RWPE2 (cell line): Measurements from ENCODE around the gene FBXW10.
"Not testable (repeated sequence)": the region's sequence is repeated elsewhere in the genome, so short reads cannot be mapped to it uniquely, and the experiment has no call there.

ENCODE experiments used
- ATAC-seq: fragments of 200-7000 bp; cut with Tn5 transposase; 3 replicates; pipeline ENCODE4 v1.9.1; 2021; ENCODE audit warnings: low read depth
- DNase-seq: peaks from one replicate; pipeline ENCODE4 v3.0.0-alpha.2; 2020; ENCODE audit warnings: low spot score
- H3K27ac ChIP-seq: fragments of 450-650 bp; 2 replicates; pipeline ENCODE4 v1.5.1; 2017; ENCODE audit warnings: mild to moderate bottlenecking; ENCODE audit not compliant: poor library complexity, severe bottlenecking
- H3K27me3 ChIP-seq: fragments of 250-450 bp; sonication (Bioruptor Pico); 2 replicates; pipeline ENCODE4 v1.5.1; 2021; ENCODE audit warnings: mild to moderate bottlenecking, moderate library complexity; ENCODE audit not compliant: insufficient read depth, poor library complexity, severe bottlenecking
- H3K36me3 ChIP-seq: fragments of 250-450 bp; sonication (Bioruptor Pico); 2 replicates; pipeline ENCODE4 v1.5.1; 2020; ENCODE audit warnings: low read depth, mild to moderate bottlenecking, moderate library complexity
- H3K4me1 ChIP-seq: fragments of 250-450 bp; sonication (Bioruptor Pico); 2 replicates; pipeline ENCODE4 v1.5.1; 2021; ENCODE audit warnings: mild to moderate bottlenecking, moderate library complexity; ENCODE audit not compliant: insufficient read depth, poor library complexity, severe bottlenecking
- H3K4me3 ChIP-seq: fragments of 250-450 bp; sonication (Bioruptor Pico); 2 replicates; pipeline ENCODE4 v1.5.1; 2021; ENCODE audit warnings: mild to moderate bottlenecking, moderate library complexity; ENCODE audit not compliant: severe bottlenecking
- H3K9me3 ChIP-seq: fragments of 250-450 bp; sonication (Bioruptor Pico); 2 replicates; pipeline ENCODE4 v1.5.1; 2021; ENCODE audit warnings: mild to moderate bottlenecking, moderate library complexity; ENCODE audit not compliant: severe bottlenecking
- CTCF ChIP-seq: fragments of 450-650 bp; IDR thresholded peaks from one replicate; pipeline ENCODE4 v1.5.1; 2017; ENCODE audit warnings: mild to moderate bottlenecking, moderate library complexity; ENCODE audit not compliant: poor library complexity, severe bottlenecking

Gene FBXW10

DNA sequence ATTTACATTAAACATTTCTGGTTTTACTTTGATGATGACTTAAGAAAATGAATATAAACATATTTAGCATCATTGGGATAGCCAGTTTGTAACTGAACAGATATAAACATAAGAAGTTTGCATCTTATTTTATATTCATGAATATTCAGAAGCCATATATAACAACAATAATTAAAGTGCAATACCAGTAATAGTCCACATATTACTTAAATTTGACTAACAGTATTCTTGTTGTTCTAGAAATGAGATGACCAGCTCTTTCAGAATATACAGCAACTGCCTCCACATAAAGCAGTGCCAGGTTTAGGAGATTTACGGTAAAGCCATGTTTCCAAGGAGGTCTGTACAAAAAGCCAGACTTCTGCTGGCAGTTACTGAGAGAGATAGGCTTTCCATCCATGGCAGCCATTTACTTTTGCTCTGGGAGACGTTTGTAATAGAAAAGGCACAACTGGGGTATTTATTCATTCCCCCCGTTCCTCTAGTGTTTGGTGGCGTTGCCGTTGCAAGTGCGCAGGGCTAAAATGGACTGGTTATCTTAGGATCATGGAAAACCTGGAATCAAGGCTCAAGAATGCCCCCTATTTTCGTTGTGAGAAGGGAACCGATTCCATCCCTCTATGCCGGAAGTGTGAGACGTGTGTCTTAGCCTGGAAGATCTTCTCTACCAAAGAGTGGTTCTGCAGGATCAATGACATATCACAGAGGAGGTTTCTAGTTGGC lies at the start of gene FBXW10:
TSS of gene FBXW10 (plus strand) at position 356 of the 723 bp plus-strand sequence. CDS start at position 547, 191 bp downstream.
- not testable (repeated sequence) for ATAC-seq

GRCh38 chr17:18695143-18695542 lies 48.7 kb upstream of the FBXW10 start:
- H3K27me3 ChIP-seq, DNase-seq, H3K4me3 ChIP-seq, ATAC-seq, H3K36me3 ChIP-seq, H3K4me1 ChIP-seq, H3K27ac ChIP-seq, H3K9me3 ChIP-seq: not testable (repeated sequence)

More for the DNA sequence above, at the start of gene FBXW10:
- not testable (repeated sequence) for H3K9me3 ChIP-seq, H3K36me3 ChIP-seq, H3K27me3 ChIP-seq, H3K27ac ChIP-seq, H3K4me3 ChIP-seq, DNase-seq, H3K4me1 ChIP-seq

GRCh38 chr17:18698473-18699103 lies 45.3 kb upstream of the FBXW10 start:
- not testable (repeated sequence) for DNase-seq, ATAC-seq, H3K36me3 ChIP-seq, H3K9me3 ChIP-seq, H3K4me3 ChIP-seq, H3K27me3 ChIP-seq, H3K4me1 ChIP-seq, H3K27ac ChIP-seq

DNA sequence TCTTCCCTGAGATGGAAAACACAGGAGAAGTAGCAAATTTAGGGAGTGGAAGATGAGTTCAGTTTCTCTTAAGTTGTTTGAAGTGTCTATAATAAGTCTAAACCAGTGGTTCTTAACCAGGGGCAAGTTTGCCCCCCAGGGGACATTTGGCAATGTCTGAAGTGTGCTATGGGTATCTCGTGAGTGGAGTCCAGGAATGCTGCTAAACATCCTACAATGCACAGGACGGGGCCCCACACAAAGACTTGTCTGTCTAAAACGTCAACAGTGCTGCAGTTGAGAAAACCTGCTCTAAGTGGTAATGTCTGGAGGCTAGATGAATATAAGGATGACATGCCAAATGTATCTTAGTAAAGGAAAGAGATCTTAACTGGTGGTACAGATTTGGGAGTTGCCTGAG lies 37.9 kb upstream of the FBXW10 start:
- H3K4me1 ChIP-seq, DNase-seq, H3K27ac ChIP-seq, ATAC-seq, H3K36me3 ChIP-seq, H3K9me3 ChIP-seq, H3K27me3 ChIP-seq, H3K4me3 ChIP-seq: not testable (repeated sequence)

DNA sequence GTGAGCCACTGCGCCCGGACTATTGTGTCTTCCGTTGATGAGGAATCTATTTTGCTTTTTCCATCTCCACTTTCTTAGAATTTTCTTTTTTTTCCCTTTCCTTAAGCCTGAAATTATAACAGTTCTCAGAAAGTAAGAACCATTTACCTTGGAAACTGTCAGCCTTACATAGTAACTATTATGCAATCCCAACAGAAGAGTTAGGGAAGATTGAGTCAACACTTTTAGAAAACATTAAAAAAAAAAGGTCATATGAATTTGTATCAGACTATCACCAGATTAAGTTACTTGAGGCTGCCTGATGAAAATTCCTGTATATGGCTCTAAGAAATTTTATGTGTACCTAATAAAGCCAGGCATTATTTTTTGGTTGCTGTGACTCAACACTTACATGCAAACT lies 35.6 kb upstream of the FBXW10 start:
- H3K27ac ChIP-seq, H3K9me3 ChIP-seq, H3K27me3 ChIP-seq, ATAC-seq, H3K4me3 ChIP-seq, DNase-seq, H3K36me3 ChIP-seq, H3K4me1 ChIP-seq: not testable (repeated sequence)

GRCh38 chr17:18712354-18712999 lies 31.4 kb upstream of the FBXW10 start:
- H3K4me1 ChIP-seq, DNase-seq, H3K27me3 ChIP-seq, H3K4me3 ChIP-seq, H3K27ac ChIP-seq, H3K9me3 ChIP-seq, H3K36me3 ChIP-seq: not testable (repeated sequence)
- peak; percentile 56 for TF ChIP-seq CTCF
- peak; percentile 67; the same call in 2 of the 3 replicates for ATAC-seq

GRCh38 chr17:18718643-18719427 lies 25.0 kb upstream of the FBXW10 start:
- ATAC-seq = peak; percentile 70
- DNase-seq, H3K4me3 ChIP-seq, H3K9me3 ChIP-seq, H3K36me3 ChIP-seq, H3K27me3 ChIP-seq: not testable (repeated sequence)
- Histone ChIP-seq H3K27ac (peak overlapping the region; percentile 75), H3K4me1 (peaks cover 11% of the 10 kb centered on the region)

DNA sequence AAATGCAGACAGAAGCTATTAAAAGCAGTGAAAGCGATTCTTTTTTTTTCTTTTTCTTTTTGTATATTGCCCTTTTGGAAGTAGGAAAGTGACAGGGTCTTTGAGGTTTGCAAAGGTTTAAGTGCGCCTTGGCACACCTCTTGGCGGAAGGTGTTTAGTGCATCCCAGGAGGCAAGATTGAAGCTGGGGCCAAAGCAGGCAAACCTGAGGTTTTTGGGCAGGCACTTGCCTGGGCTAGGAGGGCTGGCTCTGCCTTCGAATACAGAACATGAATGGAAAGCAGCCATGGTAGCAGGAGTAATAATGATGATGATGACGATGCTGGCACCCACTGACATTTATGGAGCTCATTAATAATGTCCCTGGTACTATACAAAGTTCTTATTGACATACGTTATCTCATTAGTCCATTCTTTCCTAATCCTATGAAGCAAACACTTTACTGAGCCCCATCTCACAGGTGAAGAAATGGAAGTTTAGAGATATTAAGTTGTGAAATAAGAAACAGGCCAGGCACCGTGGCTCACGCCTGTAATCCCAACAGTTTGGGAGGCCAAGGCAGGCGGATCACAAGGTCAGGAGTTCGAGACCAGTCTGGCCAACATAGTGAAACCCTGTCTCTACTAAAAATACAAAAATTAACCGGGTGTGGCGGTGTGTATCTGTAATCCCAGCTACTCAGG lies 24.3 kb upstream of the FBXW10 start:
- Histone ChIP-seq H3K4me1 (peaks cover 11% of the 10 kb centered on the region), H3K27ac (peak overlapping the region; percentile 75)
- not testable (repeated sequence) for H3K36me3 ChIP-seq, ATAC-seq, H3K27me3 ChIP-seq, H3K9me3 ChIP-seq, DNase-seq, H3K4me3 ChIP-seq

- H3K27me3 ChIP-seq, H3K36me3 ChIP-seq, DNase-seq, H3K4me3 ChIP-seq, H3K9me3 ChIP-seq: not testable (repeated sequence)
- peak; percentile 78 for ATAC-seq
- Histone ChIP-seq H3K4me1 (peaks cover 11% of the 10 kb centered on the region), H3K27ac (peak overlapping the region; percentile 57)
Measured at GRCh38 chr17:18721775-18722547, 21.9 kb upstream of the FBXW10 start.
